Testis (tissue), 2 donors: Measurements from ENCODE around the gene PPT2.

Experiments used
- POLR2A ChIP-seq: fragments of 450-650 bp; IDR thresholded peaks from one replicate; pipeline ENCODE4 v1.6.1; 2017; ENCODE audit warnings: antibody characterized with exemption, mild to moderate bottlenecking, moderate library complexity
- TF ChIP-seq, protein P1 (sequence below), 3 experiments: fragments of 450-650 bp in 2 of 3; fragments of 200-600 bp in 1 of 3; sonication (generic) in 1 of 3; IDR thresholded peaks; one replicate each; pipeline ENCODE4 v1.5.1; 2016 to 2019; ENCODE audit warnings: antibody characterized with exemption in 3 of 3, mild to moderate bottlenecking in 2 of 3, moderate library complexity in 1 of 3

DNA sequence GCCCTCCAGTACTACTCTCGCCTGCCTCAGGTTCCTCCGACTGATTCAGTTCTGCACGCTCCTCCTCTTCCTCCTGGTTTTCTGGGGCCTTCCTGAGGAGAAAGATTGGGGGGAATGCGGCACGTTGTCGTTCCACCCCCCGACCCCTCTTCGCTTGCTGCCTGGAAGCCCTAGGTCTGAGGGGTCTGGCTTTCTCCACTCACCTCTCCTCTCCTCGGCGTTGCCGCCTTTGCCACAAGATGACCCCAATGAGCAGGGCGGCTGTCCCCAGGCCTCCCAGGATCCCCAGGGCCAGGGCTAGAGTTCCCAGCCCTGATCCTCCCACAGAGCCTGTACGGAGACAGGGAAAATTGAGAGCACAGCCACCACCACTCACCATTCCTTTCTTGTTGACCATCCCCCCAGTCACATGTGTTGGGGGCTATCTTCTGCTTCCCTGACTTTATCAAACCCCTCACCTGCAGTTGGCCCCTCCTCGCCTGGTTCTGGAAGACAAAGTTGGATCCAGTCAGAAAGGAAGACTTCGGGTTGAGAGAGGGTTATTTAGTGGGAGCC is 27.3 kb downstream of the PPT2 start:
- TF ChIP-seq, protein P1, sequence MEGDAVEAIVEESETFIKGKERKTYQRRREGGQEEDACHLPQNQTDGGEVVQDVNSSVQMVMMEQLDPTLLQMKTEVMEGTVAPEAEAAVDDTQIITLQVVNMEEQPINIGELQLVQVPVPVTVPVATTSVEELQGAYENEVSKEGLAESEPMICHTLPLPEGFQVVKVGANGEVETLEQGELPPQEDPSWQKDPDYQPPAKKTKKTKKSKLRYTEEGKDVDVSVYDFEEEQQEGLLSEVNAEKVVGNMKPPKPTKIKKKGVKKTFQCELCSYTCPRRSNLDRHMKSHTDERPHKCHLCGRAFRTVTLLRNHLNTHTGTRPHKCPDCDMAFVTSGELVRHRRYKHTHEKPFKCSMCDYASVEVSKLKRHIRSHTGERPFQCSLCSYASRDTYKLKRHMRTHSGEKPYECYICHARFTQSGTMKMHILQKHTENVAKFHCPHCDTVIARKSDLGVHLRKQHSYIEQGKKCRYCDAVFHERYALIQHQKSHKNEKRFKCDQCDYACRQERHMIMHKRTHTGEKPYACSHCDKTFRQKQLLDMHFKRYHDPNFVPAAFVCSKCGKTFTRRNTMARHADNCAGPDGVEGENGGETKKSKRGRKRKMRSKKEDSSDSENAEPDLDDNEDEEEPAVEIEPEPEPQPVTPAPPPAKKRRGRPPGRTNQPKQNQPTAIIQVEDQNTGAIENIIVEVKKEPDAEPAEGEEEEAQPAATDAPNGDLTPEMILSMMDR (IDR thresholded peaks at IDR 0.05) = no peak
- TF ChIP-seq POLR2A = no peak
